ENCODE data around the gene YEATS2. TPM values are rescaled to one million over a fixed set of nuclear protein-coding genes. Genes with fewer than 3 reads are reported as not detected.

The YEATS2 gene
- total and polyA plus RNA-seq, 4 experiments from 2014 or later, result 1.6 to 26.9 (median 16.6) TPM

DNA sequence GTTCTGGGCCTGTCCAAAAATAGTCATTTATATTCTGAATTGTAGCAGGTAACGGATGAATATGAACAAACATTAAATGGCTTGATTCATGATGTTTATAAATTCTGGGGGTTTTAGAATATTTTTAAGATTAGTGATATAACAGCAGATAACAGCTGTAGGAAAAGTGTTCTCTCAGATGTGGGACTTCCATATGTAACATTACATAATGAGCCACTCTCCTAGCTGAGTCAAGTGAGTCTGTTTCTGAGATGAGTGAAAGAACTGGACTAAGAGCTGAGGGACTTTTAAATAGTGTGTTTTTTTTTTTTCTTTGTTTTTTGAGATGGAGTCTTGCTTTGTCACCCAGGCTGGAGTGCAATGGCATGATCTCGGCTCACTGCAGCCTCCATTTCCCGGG is 13.9 kb downstream of the YEATS2 start:
- no peak for DNase-seq

DNA sequence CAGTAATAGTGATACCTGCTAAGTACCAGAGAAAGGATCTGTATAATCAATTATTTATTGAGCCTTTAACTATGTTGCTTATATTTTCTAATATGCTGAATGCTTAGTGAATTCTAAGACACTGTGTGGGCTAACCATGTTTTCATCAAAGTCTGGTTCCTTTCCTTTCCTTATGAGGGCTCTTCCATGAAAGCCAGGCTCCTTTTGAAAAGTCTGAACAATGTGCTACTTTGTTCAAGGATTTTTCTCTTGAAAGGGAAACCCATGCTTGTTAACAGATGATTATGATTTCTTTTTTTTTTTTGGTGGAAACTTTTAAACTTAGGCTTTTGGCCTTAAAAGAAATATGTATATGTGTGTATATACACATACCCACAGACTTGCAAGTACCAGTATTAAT is 17.0 kb downstream of the YEATS2 start:
- POLR2A ChIA-PET (ENCODE audit: partially characterized antibody), result no interaction called here
- CTCF ChIA-PET (ENCODE audit: partially characterized antibody), result no interaction called here

More for the DNA sequence above, 13.9 kb downstream of the YEATS2 start:
- Mint-ChIP-seq H3K4me1 (peaks cover 9 to 14% (median 11%) of the 10 kb centered on the region in 4 donors), H3K36me3 (peaks cover 0 to 6% of the 10 kb centered on the region in 2 donors), H3K27ac (peak overlapping the region in 2 of 7 donors; percentile 4 to 7), H3K27me3 (no peaks in the 10 kb centered on the region), H3K9me3 (no peaks in the 10 kb centered on the region), H3K4me3 (no peak overlapping the region)
- H3K9me3 ChIP-seq (ENCODE audit: control insufficient read depth in 1 of 2, low read length in 2 of 2), result no peaks in the 10 kb centered on the region
- no peak overlapping the region for H3K4me3 ChIP-seq (ENCODE audit: low read length in 2 of 2)
- POLR2A ChIA-PET (ENCODE audit: partially characterized antibody), result interaction anchor here (1.0 kb wide), 1 partner anchor 14 kb away, joined by 3 read pairs; the partner anchor contains the start of gene YEATS2
- CTCF ChIA-PET (ENCODE audit: partially characterized antibody), result no interaction called here
- H3K4me1 ChIP-seq (ENCODE audit: insufficient read depth, low read length), result no peaks in the 10 kb centered on the region
- no peaks in the 10 kb centered on the region for H3K36me3 ChIP-seq (ENCODE audit: insufficient read depth, low read length)
- no peak overlapping the region for H3K27ac ChIP-seq (ENCODE audit: low read depth, low read length)
- intact Hi-C loops (cut with micrococcal nuclease), result no loop called here
- no peaks in the 10 kb centered on the region for H3K27me3 ChIP-seq (ENCODE audit: insufficient read depth, low read length)

DNA sequence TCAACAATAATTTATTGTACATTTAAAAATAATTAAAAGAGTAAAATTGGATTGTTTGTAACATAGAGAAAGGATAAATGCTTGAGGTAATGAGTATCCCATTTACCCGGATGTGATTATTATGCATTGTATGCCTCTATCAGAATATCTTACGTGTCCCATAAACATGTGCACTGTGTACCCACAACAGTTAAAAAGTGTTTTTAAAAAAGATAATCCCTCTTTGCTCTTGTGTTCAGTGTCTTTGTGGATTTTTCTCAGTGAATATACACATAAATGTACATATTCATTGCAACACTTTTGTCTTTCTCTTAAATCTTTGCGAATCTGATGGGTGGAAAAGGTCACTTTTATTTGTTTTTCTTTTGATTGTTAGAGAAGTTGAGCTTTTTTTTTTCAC is 20.4 kb downstream of the YEATS2 start:
- no peaks in the 10 kb centered on the region for H3K27me3 ChIP-seq (ENCODE audit: insufficient read depth, low read length)
- DNase-seq, result no peak
- H3K9me3 ChIP-seq (ENCODE audit: control insufficient read depth in 1 of 2, low read length in 2 of 2), result no peaks in the 10 kb centered on the region
- Mint-ChIP-seq H3K4me3 (no peak overlapping the region), H3K9me3 (no peaks in the 10 kb centered on the region), H3K27me3 (no peaks in the 10 kb centered on the region), H3K27ac (no peak overlapping the region), H3K36me3 (peaks cover 42 to 50% of the 10 kb centered on the region in 2 donors), H3K4me1 (peaks cover 0 to 2% (median under 1%) of the 10 kb centered on the region in 4 donors)
- H3K36me3 ChIP-seq (ENCODE audit: insufficient read depth, low read length), result peaks cover 19% of the 10 kb centered on the region
- ChIA-PET POLR2A (ENCODE audit: partially characterized antibody) (no interaction called here), CTCF (ENCODE audit: partially characterized antibody) (interaction anchor here (1.3 kb wide), 1 partner anchor 11 kb away, joined by 3 read pairs; no protein-coding TSS in a partner anchor)
- no peaks in the 10 kb centered on the region for H3K4me1 ChIP-seq (ENCODE audit: insufficient read depth, low read length)
- H3K4me3 ChIP-seq (ENCODE audit: low read length in 2 of 2), result no peak overlapping the region
- H3K27ac ChIP-seq (ENCODE audit: low read depth, low read length), result no peak overlapping the region
- intact Hi-C loops (cut with micrococcal nuclease), result no loop called here

More for the DNA sequence above, 17.0 kb downstream of the YEATS2 start:
- Histone ChIP-seq H3K4me1 (ENCODE audit: insufficient read depth, low read length) (no peaks in the 10 kb centered on the region), H3K4me3 (ENCODE audit: low read length in 2 of 2) (no peak overlapping the region), H3K27ac (ENCODE audit: low read depth, low read length) (no peak overlapping the region), H3K9me3 (ENCODE audit: control insufficient read depth in 1 of 2, low read length in 2 of 2) (no peaks in the 10 kb centered on the region), H3K36me3 (ENCODE audit: insufficient read depth, low read length) (peaks cover 13% of the 10 kb centered on the region), H3K27me3 (ENCODE audit: insufficient read depth, low read length) (no peaks in the 10 kb centered on the region)
- no peak for DNase-seq
- no peaks in the 10 kb centered on the region for H3K27me3 Mint-ChIP-seq
- peaks cover 7 to 9% (median 8%) of the 10 kb centered on the region in 4 donors for H3K4me1 Mint-ChIP-seq
- H3K9me3 Mint-ChIP-seq, result no peaks in the 10 kb centered on the region
- peaks cover 20 to 26% of the 10 kb centered on the region in 2 donors for H3K36me3 Mint-ChIP-seq
- intact Hi-C loops (cut with micrococcal nuclease), result no loop called here
- no peak overlapping the region for H3K4me3 Mint-ChIP-seq
- no peak overlapping the region for H3K27ac Mint-ChIP-seq

DNA sequence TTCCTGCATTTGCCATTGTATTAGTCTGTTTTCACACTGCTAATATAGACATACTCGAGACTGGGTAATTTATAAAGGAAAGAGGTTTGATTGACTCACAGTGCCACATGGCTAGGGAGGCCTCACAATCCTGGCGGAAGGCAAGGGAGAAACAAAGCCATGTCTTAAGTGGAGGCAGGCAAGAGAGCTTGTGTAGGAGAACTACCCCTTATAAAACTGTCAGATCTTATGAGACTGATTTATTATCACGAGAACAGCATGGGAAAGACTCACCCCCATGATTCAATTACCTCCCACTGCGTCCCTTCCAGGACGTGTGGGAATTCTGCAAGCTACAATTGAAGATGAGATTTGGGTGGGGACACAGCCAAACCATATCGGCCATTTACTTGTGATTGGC is 27.8 kb downstream of the YEATS2 start:
- no peaks in the 10 kb centered on the region for H3K4me1 ChIP-seq (ENCODE audit: insufficient read depth, low read length)
- no peaks in the 10 kb centered on the region for H3K9me3 ChIP-seq (ENCODE audit: control insufficient read depth in 1 of 2, low read length in 2 of 2)
- intact Hi-C loops (cut with micrococcal nuclease), result no loop called here
- no peak for DNase-seq
- peaks cover 32% of the 10 kb centered on the region for H3K36me3 ChIP-seq (ENCODE audit: insufficient read depth, low read length)
- CTCF ChIA-PET (ENCODE audit: partially characterized antibody), result interaction anchor here (1.3 kb wide), 1 partner anchor 24 kb away, joined by 3 read pairs; no protein-coding TSS in a partner anchor
- Mint-ChIP-seq H3K27ac (peak overlapping the region in 2 of 7 donors; percentile 36 to 37), H3K4me1 (peaks cover 0 to 2% (median 0%) of the 10 kb centered on the region in 4 donors), H3K4me3 (no peak overlapping the region), H3K9me3 (no peaks in the 10 kb centered on the region), H3K36me3 (peaks cover 65 to 76% of the 10 kb centered on the region in 2 donors), H3K27me3 (no peaks in the 10 kb centered on the region)
- no peak overlapping the region for H3K27ac ChIP-seq (ENCODE audit: low read depth, low read length)
- H3K4me3 ChIP-seq (ENCODE audit: low read length in 2 of 2), result no peak overlapping the region
- H3K27me3 ChIP-seq (ENCODE audit: insufficient read depth, low read length), result no peaks in the 10 kb centered on the region
- POLR2A ChIA-PET (ENCODE audit: partially characterized antibody), result no interaction called here

DNA sequence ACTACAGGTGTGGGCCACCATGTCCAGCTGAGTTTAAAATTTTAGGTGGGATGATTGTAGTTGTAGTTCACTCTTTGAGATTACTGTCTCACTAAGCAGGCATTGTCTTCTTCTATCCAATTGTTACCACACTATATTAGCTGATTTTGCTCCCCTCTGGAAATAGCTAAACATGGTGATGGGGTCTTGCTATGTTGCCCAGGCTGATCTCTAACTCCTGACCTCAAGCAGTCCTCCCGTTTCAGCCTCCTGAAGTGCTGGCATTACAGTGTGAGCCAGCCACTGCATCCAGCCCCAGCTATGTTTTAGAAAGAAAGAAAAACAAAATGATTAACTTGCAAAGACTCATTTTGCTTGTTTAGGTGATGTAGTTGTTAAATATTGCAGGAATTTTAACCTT is 30.6 kb downstream of the YEATS2 start:
- Histone ChIP-seq H3K9me3 (ENCODE audit: control insufficient read depth in 1 of 2, low read length in 2 of 2) (no peaks in the 10 kb centered on the region), H3K27ac (ENCODE audit: low read depth, low read length) (no peak overlapping the region), H3K4me3 (ENCODE audit: low read length in 2 of 2) (no peak overlapping the region), H3K36me3 (ENCODE audit: insufficient read depth, low read length) (peaks cover 32% of the 10 kb centered on the region), H3K4me1 (ENCODE audit: insufficient read depth, low read length) (no peaks in the 10 kb centered on the region), H3K27me3 (ENCODE audit: insufficient read depth, low read length) (no peaks in the 10 kb centered on the region)
- no peak for DNase-seq
- intact Hi-C loops (cut with micrococcal nuclease), result no loop called here
- Mint-ChIP-seq H3K4me1 (peaks cover 0 to 3% (median under 1%) of the 10 kb centered on the region in 4 donors), H3K4me3 (no peak overlapping the region), H3K27me3 (no peaks in the 10 kb centered on the region), H3K36me3 (peaks cover 59 to 74% of the 10 kb centered on the region in 2 donors), H3K27ac (peak overlapping the region in 3 of 7 donors; percentile 43 to 75 (median 44)), H3K9me3 (no peaks in the 10 kb centered on the region)
- CTCF ChIA-PET (ENCODE audit: partially characterized antibody), result interaction anchor here (1.0 to 1.1 kb wide), 2 partner anchors 39 to 67 kb away, joined by 3 to 4 read pairs; no protein-coding TSS in a partner anchor
- POLR2A ChIA-PET (ENCODE audit: partially characterized antibody), result no interaction called here

DNA sequence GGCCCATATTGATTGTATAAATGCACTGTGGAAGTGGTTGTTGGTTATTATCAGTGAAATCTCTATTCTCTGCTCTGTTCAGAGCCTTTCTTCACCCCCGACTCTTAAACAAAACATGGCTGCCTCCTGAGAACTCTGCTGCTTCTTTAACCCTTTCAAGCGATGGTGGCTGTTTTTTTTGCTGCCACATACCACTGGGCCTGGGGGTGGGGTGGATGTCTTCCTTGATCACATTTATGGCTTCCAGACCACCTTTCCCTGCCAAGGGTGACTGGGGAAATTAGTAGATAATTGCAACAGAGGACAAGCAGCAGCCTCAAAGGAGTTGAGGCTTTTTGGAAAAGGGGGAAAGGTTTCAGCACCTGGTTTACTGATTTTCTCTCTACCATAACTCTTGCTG is 32.8 kb downstream of the YEATS2 start:
- H3K27me3 Mint-ChIP-seq, result no peaks in the 10 kb centered on the region
- H3K27ac Mint-ChIP-seq, result no peak overlapping the region
- Histone ChIP-seq H3K36me3 (ENCODE audit: insufficient read depth, low read length) (peaks cover 30% of the 10 kb centered on the region), H3K4me1 (ENCODE audit: insufficient read depth, low read length) (no peaks in the 10 kb centered on the region), H3K4me3 (ENCODE audit: low read length in 2 of 2) (no peak overlapping the region), H3K27ac (ENCODE audit: low read depth, low read length) (no peak overlapping the region), H3K9me3 (ENCODE audit: control insufficient read depth in 1 of 2, low read length in 2 of 2) (no peaks in the 10 kb centered on the region), H3K27me3 (ENCODE audit: insufficient read depth, low read length) (no peaks in the 10 kb centered on the region)
- intact Hi-C loops (cut with micrococcal nuclease), result no loop called here
- peaks cover 0 to 6% (median under 1%) of the 10 kb centered on the region in 4 donors for H3K4me1 Mint-ChIP-seq
- H3K9me3 Mint-ChIP-seq, result no peaks in the 10 kb centered on the region
- ChIA-PET POLR2A (ENCODE audit: partially characterized antibody) (no interaction called here), CTCF (ENCODE audit: partially characterized antibody) (interaction anchor here (0.6 kb wide), 1 partner anchor 86 kb away, joined by 3 read pairs; no protein-coding TSS in a partner anchor)
- H3K4me3 Mint-ChIP-seq, result no peak overlapping the region
- DNase-seq, result no peak
- peaks cover 69 to 81% of the 10 kb centered on the region in 2 donors for H3K36me3 Mint-ChIP-seq

DNA sequence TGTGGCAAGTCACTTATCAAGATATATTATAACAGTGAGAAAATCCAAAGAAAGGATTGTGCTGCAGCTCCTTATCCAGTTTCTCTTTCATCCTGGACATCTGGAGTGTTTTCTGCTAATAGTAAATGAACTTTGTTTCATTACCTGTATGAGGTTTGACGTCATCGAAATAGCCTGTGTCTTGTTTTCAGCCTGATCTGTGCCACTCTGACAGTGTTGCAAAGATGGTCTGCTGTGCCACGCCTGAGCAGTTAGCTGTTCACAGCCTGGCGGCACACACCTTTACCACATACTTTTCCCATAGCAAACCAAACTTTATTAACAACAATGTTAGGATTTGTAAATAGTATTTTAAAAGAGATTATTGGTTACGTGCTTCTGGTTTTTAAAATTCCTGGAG is 34.0 kb downstream of the YEATS2 start:
- H3K9me3 ChIP-seq (ENCODE audit: control insufficient read depth in 1 of 2, low read length in 2 of 2), result no peaks in the 10 kb centered on the region
- H3K36me3 ChIP-seq (ENCODE audit: insufficient read depth, low read length), result peaks cover 28% of the 10 kb centered on the region
- H3K27ac ChIP-seq (ENCODE audit: low read depth, low read length), result no peak overlapping the region
- Mint-ChIP-seq H3K4me3 (no peak overlapping the region), H3K9me3 (no peaks in the 10 kb centered on the region), H3K27me3 (no peaks in the 10 kb centered on the region), H3K36me3 (peaks cover 68 to 78% of the 10 kb centered on the region in 2 donors), H3K27ac (no peak overlapping the region), H3K4me1 (peaks cover 0 to 6% (median under 1%) of the 10 kb centered on the region in 4 donors)
- intact Hi-C loops (cut with micrococcal nuclease), result no loop called here
- no peaks in the 10 kb centered on the region for H3K4me1 ChIP-seq (ENCODE audit: insufficient read depth, low read length)
- ChIA-PET CTCF (ENCODE audit: partially characterized antibody) (no interaction called here), POLR2A (ENCODE audit: partially characterized antibody) (no interaction called here)
- no peaks in the 10 kb centered on the region for H3K27me3 ChIP-seq (ENCODE audit: insufficient read depth, low read length)
- DNase-seq, result no peak
- no peak overlapping the region for H3K4me3 ChIP-seq (ENCODE audit: low read length in 2 of 2)
